Testis (tissue), 3 donors: ENCODE measurements around the gene PITX1. TPM values are rescaled to one million over a fixed set of nuclear protein-coding genes. Genes with fewer than 3 reads are reported as not detected.

Source experiments
- DNase-seq: peaks from one replicate; pipeline ENCODE4 v3.0.0-alpha.2; 2019
- H3K27ac ChIP-seq, 2 donors: fragments of 200-600 bp; sonication (generic); one replicate each; pipeline ENCODE4 v1.5.1; 2019
- H3K27me3 ChIP-seq: fragments of 200-600 bp; sonication (generic); one replicate; pipeline ENCODE4 v1.5.1; 2019
- H3K36me3 ChIP-seq: fragments of 200-600 bp; sonication (generic); one replicate; pipeline ENCODE4 v1.5.1; 2017; ENCODE audit warnings: low read depth; ENCODE audit errors: missing control alignments
- H3K4me1 ChIP-seq: fragments of 200-600 bp; sonication (generic); one replicate; pipeline ENCODE4 v1.5.1; 2019
- H3K4me3 ChIP-seq, 2 donors: fragments of 200-600 bp; sonication (generic); one replicate each; pipeline ENCODE4 v1.5.1; 2017 to 2019
- H3K9me3 ChIP-seq: fragments of 200-600 bp; sonication (generic); one replicate; pipeline ENCODE4 v1.5.1; 2017
- POLR2A ChIP-seq: fragments of 450-650 bp; IDR thresholded peaks from one replicate; pipeline ENCODE4 v1.6.1; 2017; ENCODE audit warnings: antibody characterized with exemption, mild to moderate bottlenecking, moderate library complexity
- WGBS, 2 donors: methylation state at CpG; one replicate each; pipeline ENCODE4 v1.1.5; 2018; 5-methylcytosine and 5-hydroxymethylcytosine counted together
- intact Hi-C: fragments of 100-400 bp; cut with DNase I; formaldehyde crosslinking; loops from one replicate; pipeline ENCODE4 v1.15.1; 2023; ENCODE audit warnings: low total_unique reads
- polyA plus RNA-seq: library from polyadenylated mRNA; stranded (reverse); fragments of 350-450 nt; fragmentation: Illumina TruSeq; extraction: RNeasy Lipid Tissue Mini Kit (QIAGEN cat#74804); gene quantifications from one replicate; pipeline ENCODE4 v1.2.3, GENCODE V29; 2014; ENCODE audit warnings: low read depth, low replicate concordance; ENCODE audit not compliant: insufficient read depth
- total RNA-seq, 2 donors: library from RNA; depleted of rRNA; stranded (reverse); fragments of >200 nt; gene quantifications; one replicate each; pipeline ENCODE4 v1.2.3, GENCODE V29; 2016
- TF ChIP-seq, protein P1 (sequence below), 3 experiments: fragments of 450-650 bp in 2 of 3; fragments of 200-600 bp in 1 of 3; sonication (generic) in 1 of 3; IDR thresholded peaks; one replicate each; pipeline ENCODE4 v1.5.1; 2016 to 2019; ENCODE audit warnings: antibody characterized with exemption in 3 of 3, mild to moderate bottlenecking in 2 of 3, moderate library complexity in 1 of 3

Gene PITX1
- total and polyA plus RNA-seq, 3 donors from 2014 or later = 3.0 to 4.1 (median 3.6) TPM

GRCh38 chr5:135055396-135055795, 21.4 kb upstream of the PITX1 start:
- no peak overlapping the region for H3K27ac ChIP-seq
- no peaks in the 10 kb centered on the region for H3K27me3 ChIP-seq
- H3K4me1 ChIP-seq = no peaks in the 10 kb centered on the region
- intact Hi-C loops = no loop called here
- TF ChIP-seq, protein P1, sequence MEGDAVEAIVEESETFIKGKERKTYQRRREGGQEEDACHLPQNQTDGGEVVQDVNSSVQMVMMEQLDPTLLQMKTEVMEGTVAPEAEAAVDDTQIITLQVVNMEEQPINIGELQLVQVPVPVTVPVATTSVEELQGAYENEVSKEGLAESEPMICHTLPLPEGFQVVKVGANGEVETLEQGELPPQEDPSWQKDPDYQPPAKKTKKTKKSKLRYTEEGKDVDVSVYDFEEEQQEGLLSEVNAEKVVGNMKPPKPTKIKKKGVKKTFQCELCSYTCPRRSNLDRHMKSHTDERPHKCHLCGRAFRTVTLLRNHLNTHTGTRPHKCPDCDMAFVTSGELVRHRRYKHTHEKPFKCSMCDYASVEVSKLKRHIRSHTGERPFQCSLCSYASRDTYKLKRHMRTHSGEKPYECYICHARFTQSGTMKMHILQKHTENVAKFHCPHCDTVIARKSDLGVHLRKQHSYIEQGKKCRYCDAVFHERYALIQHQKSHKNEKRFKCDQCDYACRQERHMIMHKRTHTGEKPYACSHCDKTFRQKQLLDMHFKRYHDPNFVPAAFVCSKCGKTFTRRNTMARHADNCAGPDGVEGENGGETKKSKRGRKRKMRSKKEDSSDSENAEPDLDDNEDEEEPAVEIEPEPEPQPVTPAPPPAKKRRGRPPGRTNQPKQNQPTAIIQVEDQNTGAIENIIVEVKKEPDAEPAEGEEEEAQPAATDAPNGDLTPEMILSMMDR (IDR thresholded peaks at IDR 0.05) = no peak
- TF ChIP-seq POLR2A = no peak
- no peaks in the 10 kb centered on the region for H3K36me3 ChIP-seq
- H3K9me3 ChIP-seq = no peaks in the 10 kb centered on the region
- DNase-seq = no peak
- H3K4me3 ChIP-seq = no peak overlapping the region
- 42 to 61% methylated on average over 2 to 5 of the region's 5 CpGs for WGBS, 2 donors

DNA sequence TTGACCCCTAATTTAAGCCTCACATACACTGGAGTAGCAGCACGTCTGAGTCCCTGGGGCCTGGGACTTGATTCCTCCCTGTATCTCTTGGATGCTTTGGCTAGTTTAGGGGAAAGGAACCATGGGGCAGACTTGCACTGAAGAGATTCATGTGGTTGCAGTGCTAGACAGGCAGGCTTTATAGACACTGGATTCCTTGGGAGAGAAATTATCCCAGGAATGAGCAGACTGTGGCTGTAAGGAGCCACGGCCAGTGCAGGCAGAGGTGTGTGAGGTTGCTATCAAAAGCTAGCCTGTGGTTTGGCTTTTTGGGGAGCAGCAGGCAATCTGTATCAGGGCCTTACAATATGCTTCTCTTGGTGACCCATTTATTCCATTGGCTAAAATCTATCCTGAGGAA, 20.5 kb upstream of the PITX1 start:
- Histone ChIP-seq H3K36me3 (no peaks in the 10 kb centered on the region), H3K27ac (no peak overlapping the region), H3K4me3 (no peak overlapping the region), H3K27me3 (no peaks in the 10 kb centered on the region), H3K4me1 (no peaks in the 10 kb centered on the region), H3K9me3 (no peaks in the 10 kb centered on the region)
- 61 to 85% methylated on average over 2 of the region's 2 CpGs for WGBS, 2 donors
- intact Hi-C loops = no loop called here
- DNase-seq = no peak
- TF ChIP-seq, protein P1 (IDR thresholded peaks at IDR 0.05) = no peak
- no peak for TF ChIP-seq POLR2A

- Histone ChIP-seq H3K27ac (no peak overlapping the region), H3K9me3 (no peaks in the 10 kb centered on the region), H3K4me3 (no peak overlapping the region), H3K4me1 (no peaks in the 10 kb centered on the region), H3K27me3 (no peaks in the 10 kb centered on the region), H3K36me3 (no peaks in the 10 kb centered on the region)
- DNase-seq = no peak
- 51 to 75% methylated on average over 8 of the region's 8 CpGs for WGBS, 2 donors
- TF ChIP-seq, protein P1 (IDR thresholded peaks at IDR 0.05) = no peak
- TF ChIP-seq POLR2A = no peak
- intact Hi-C loops = no loop called here
Measured at GRCh38 chr5:135053989-135054388, 20.0 kb upstream of the PITX1 start.

- 85% methylated on average over 2 to 3 of the region's 3 CpGs for WGBS, 2 donors
- no peaks in the 10 kb centered on the region for H3K4me1 ChIP-seq
- H3K27me3 ChIP-seq = no peaks in the 10 kb centered on the region
- no peaks in the 10 kb centered on the region for H3K36me3 ChIP-seq
- H3K9me3 ChIP-seq = no peaks in the 10 kb centered on the region
- intact Hi-C loops = no loop called here
- H3K27ac ChIP-seq = no peak overlapping the region
- no peak for DNase-seq
- no peak overlapping the region for H3K4me3 ChIP-seq
- no peak for TF ChIP-seq POLR2A
- TF ChIP-seq, protein P1 (IDR thresholded peaks at IDR 0.05) = no peak
Measured at GRCh38 chr5:135053278-135053677, 19.2 kb upstream of the PITX1 start.

- DNase-seq = no peak
- Histone ChIP-seq H3K4me1 (no peaks in the 10 kb centered on the region), H3K36me3 (no peaks in the 10 kb centered on the region), H3K4me3 (no peak overlapping the region), H3K9me3 (no peaks in the 10 kb centered on the region), H3K27ac (no peak overlapping the region), H3K27me3 (no peaks in the 10 kb centered on the region)
- WGBS, 2 donors = 68 to 89% methylated on average over 3 to 6 of the region's 6 CpGs
- TF ChIP-seq, protein P1 (IDR thresholded peaks at IDR 0.05) = no peak
- no peak for TF ChIP-seq POLR2A
- intact Hi-C loops = no loop called here
Measured at GRCh38 chr5:135052511-135053145, 18.6 kb upstream of the PITX1 start.
